ENCODE data around the gene DPP8.
"Not testable (repeated sequence)": the region's sequence is repeated elsewhere in the genome, so short reads cannot be mapped to it uniquely, and the experiment has no call there.

The DPP8 gene

GRCh38 chr15:65524226-65524625 lies 6.7 kb upstream of the DPP8 start:
- DNase-seq = no peak

- no peak for DNase-seq
Measured at GRCh38 chr15:65521350-65521749, 3.9 kb upstream of the DPP8 start.

- no peak for DNase-seq
Measured at GRCh38 chr15:65518633-65519285, 1.3 kb upstream of the DPP8 start.

- DNase-seq = no peak
Measured at GRCh38 chr15:65517866-65518207, 348 bp upstream of the DPP8 start.

GRCh38 chr15:65512807-65513416 lies 4.6 kb downstream of the DPP8 start:
- DNase-seq = no peak

GRCh38 chr15:65512189-65512588 lies 5.3 kb downstream of the DPP8 start:
- no peak for DNase-seq

- DNase-seq = no peak
Measured at GRCh38 chr15:65509321-65509720, 8.2 kb downstream of the DPP8 start.

- DNase-seq = no peak
Measured at GRCh38 chr15:65494076-65494475, 23.4 kb downstream of the DPP8 start.

- no peak for DNase-seq
Measured at GRCh38 chr15:65484876-65485275, 32.6 kb downstream of the DPP8 start.

GRCh38 chr15:65476903-65477302 lies 40.6 kb downstream of the DPP8 start:
- no peak for DNase-seq

- no peak for DNase-seq
Measured at GRCh38 chr15:65470866-65471265, 46.6 kb downstream of the DPP8 start.

- DNase-seq = no peak
Measured at GRCh38 chr15:65468229-65468909, 49.1 kb downstream of the DPP8 start.

- DNase-seq = no peak
Measured at GRCh38 chr15:65466901-65467300, 50.6 kb downstream of the DPP8 start.

- DNase-seq = not testable (repeated sequence)
Measured at GRCh38 chr15:65463096-65463495, 54.4 kb downstream of the DPP8 start.

GRCh38 chr15:65460741-65461347 lies 56.6 kb downstream of the DPP8 start:
- DNase-seq = no peak

- DNase-seq = not testable (repeated sequence)
Measured at GRCh38 chr15:65455256-65455655, 62.2 kb downstream of the DPP8 start.

- no peak for DNase-seq
Measured at GRCh38 chr15:65451989-65452388, 65.5 kb downstream of the DPP8 start.

- DNase-seq = no peak
Measured at GRCh38 chr15:65450556-65450955, 66.9 kb downstream of the DPP8 start.

GRCh38 chr15:65447145-65447544 lies 70.3 kb downstream of the DPP8 start:
- DNase-seq = no peak

- DNase-seq = no peak
Measured at GRCh38 chr15:65434201-65434600, 83.3 kb downstream of the DPP8 start.

- DNase-seq = no peak
Measured at GRCh38 chr15:65431731-65432130, 85.8 kb downstream of the DPP8 start.

- no peak for DNase-seq
Measured at GRCh38 chr15:65426216-65426853, 91.2 kb downstream of the DPP8 start.

GRCh38 chr15:65424683-65425082 lies 92.8 kb downstream of the DPP8 start:
- no peak for DNase-seq

All from SW 1271 (cell line).